HepG2 (cell line): ENCODE measurements around the gene AGPAT3. TPM values are rescaled to one million over a fixed set of nuclear protein-coding genes. Genes with fewer than 3 reads are reported as not detected.

Experiments
- BCL6 ChIP-seq: IDR thresholded peaks from 2 replicates; pipeline ENCODE4 v1.6.1; 2016; ENCODE audit warnings: missing genetic modification reagents, missing compliant biosample characterization
- BHLHE40 ChIP-seq: IDR thresholded peaks from 2 replicates; pipeline ENCODE4 v1.6.1; 2011; ENCODE audit warnings: low read length, improper control_type of control experiment
- E2F1 ChIP-seq: sonication (generic); formaldehyde crosslinking; IDR thresholded peaks from 2 replicates; pipeline ENCODE4 v1.5.0; 2020; ENCODE audit warnings: missing genetic modification reagents
- MZF1 ChIP-seq: sonication (generic); formaldehyde crosslinking; IDR thresholded peaks from 2 replicates; pipeline ENCODE4 v1.8.1; 2023; ENCODE audit warnings: mild to moderate bottlenecking, missing genetic modification reagents, borderline replicate concordance
- NR2F6 ChIP-seq, 2 experiments: IDR thresholded peaks; 2 replicates each; pipeline ENCODE4 v1.6.1; 2016; ENCODE audit warnings: antibody characterized with exemption in 1 of 2, mild to moderate bottlenecking in 1 of 2
- TCF7L2 ChIP-seq: IDR thresholded peaks from 2 replicates; pipeline ENCODE4 v1.6.1; 2011; ENCODE audit warnings: mild to moderate bottlenecking, low read depth, low read length, moderate library complexity
- TGIF2 ChIP-seq: IDR thresholded peaks from 2 replicates; pipeline ENCODE4 v1.6.1; 2016; ENCODE audit warnings: control low read depth, missing compliant biosample characterization
- THRA ChIP-seq: sonication (generic); formaldehyde crosslinking; IDR thresholded peaks from 2 replicates; pipeline ENCODE4 v1.4.0; 2020; ENCODE audit warnings: missing genetic modification reagents, borderline replicate concordance
- ZNF704 ChIP-seq: sonication (generic); formaldehyde crosslinking; IDR thresholded peaks from 2 replicates; pipeline ENCODE4 v1.8.1; 2023; ENCODE audit warnings: mild to moderate bottlenecking, inconsistent platforms, moderate library complexity, missing genetic modification reagents, borderline replicate concordance
- ZNF75D ChIP-seq: sonication (generic); formaldehyde crosslinking; IDR thresholded peaks from 2 replicates; pipeline ENCODE4 v1.8.1; 2023; ENCODE audit warnings: missing genetic modification reagents, mild to moderate bottlenecking, borderline replicate concordance
- ZSCAN12 ChIP-seq: sonication (generic); formaldehyde crosslinking; IDR thresholded peaks from 2 replicates; pipeline ENCODE4 v1.9.0; 2021; ENCODE audit warnings: mild to moderate bottlenecking, missing genetic modification reagents
- polyA plus RNA-seq, 8 experiments: library from polyadenylated mRNA; depleted of rRNA in 3 of 8; stranded (reverse) in 7 of 8; unstranded in 1 of 8; fragments of >200 nt; fragmentation: Illumina TruSeq in 4 of 8; extraction: Trizol in 4 of 8; gene quantifications; 2 replicates each; pipeline versions ENCODE4 v1.2.1 to v1.2.3, GENCODE V29; 2011 to 2016; ENCODE audit warnings: low read depth in 4 of 8, missing spikeins in 1 of 8, mixed read lengths in 1 of 8; ENCODE audit not compliant: insufficient read depth in 1 of 8
- total RNA-seq, 5 experiments: library from RNA; depleted of rRNA; stranded (reverse); fragments of >200 nt; fragmentation: Illumina TruSeq; extraction: Trizol; gene quantifications; 2 replicates each; pipeline ENCODE4 v1.2.3, GENCODE V29; 2016; ENCODE audit warnings: low read depth in 1 of 5
- TF ChIP-seq, protein P1 (sequence below): sonication (generic); formaldehyde crosslinking; IDR thresholded peaks from 2 replicates; pipeline ENCODE4 v1.5.0; 2020; ENCODE audit warnings: mild to moderate bottlenecking, missing genetic modification reagents, borderline replicate concordance
- TF ChIP-seq, protein P2 (sequence below): sonication (generic); formaldehyde crosslinking; IDR thresholded peaks from 2 replicates; pipeline ENCODE4 v1.5.1; 2020; ENCODE audit warnings: mild to moderate bottlenecking, missing genetic modification reagents, moderate library complexity

The AGPAT3 gene
- total and polyA plus RNA-seq, 2 of the 13 experiments (the other 11 are each of a cell fraction or from before 2014, with no cell fraction given), result 32.2 to 54.4 TPM

DNA sequence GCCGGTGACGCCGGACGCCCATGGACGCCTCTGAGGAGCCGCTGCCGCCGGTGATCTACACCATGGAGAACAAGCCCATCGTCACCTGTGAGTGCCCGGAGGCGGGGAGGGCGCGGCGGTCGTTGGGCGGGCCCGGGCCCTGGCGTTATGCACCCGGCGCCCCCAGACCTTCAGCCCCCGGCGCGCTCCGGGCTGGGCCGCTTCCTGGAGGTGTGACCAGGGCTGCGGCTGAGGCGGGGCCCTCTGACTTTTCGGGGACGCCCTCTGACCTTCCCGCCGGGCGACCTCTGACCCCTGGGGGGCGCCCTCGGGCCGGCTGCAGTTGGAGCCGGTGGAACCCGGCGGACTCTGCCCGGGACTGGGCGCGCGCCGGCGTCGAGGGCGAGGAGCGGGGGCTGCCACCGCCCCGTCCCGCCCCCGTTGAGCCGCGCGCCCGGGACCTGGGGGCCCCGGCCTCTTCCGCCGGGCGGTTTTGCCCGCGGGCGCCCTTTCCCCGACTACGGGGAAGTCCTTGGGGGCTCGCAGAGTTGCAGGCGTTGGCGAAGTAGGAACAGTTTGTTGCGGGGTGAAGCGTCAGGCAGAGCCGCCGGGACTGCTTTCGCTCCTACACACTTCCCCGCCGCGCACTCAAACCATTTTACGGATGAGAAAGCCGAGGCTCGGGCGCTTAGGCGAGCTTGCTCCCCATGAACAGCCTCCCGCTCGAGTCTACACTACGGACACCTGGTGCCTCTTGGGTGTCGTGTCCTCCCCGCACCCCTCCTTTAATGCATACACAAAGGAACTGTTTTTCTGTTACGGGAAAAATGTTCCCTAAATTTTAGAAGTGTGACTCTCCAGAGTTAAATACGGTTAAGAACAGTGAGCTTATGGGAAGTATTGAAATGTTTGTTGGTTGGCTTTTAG, 147.7 kb downstream of the AGPAT3 start (continued):
- TF ChIP-seq, protein P1, sequence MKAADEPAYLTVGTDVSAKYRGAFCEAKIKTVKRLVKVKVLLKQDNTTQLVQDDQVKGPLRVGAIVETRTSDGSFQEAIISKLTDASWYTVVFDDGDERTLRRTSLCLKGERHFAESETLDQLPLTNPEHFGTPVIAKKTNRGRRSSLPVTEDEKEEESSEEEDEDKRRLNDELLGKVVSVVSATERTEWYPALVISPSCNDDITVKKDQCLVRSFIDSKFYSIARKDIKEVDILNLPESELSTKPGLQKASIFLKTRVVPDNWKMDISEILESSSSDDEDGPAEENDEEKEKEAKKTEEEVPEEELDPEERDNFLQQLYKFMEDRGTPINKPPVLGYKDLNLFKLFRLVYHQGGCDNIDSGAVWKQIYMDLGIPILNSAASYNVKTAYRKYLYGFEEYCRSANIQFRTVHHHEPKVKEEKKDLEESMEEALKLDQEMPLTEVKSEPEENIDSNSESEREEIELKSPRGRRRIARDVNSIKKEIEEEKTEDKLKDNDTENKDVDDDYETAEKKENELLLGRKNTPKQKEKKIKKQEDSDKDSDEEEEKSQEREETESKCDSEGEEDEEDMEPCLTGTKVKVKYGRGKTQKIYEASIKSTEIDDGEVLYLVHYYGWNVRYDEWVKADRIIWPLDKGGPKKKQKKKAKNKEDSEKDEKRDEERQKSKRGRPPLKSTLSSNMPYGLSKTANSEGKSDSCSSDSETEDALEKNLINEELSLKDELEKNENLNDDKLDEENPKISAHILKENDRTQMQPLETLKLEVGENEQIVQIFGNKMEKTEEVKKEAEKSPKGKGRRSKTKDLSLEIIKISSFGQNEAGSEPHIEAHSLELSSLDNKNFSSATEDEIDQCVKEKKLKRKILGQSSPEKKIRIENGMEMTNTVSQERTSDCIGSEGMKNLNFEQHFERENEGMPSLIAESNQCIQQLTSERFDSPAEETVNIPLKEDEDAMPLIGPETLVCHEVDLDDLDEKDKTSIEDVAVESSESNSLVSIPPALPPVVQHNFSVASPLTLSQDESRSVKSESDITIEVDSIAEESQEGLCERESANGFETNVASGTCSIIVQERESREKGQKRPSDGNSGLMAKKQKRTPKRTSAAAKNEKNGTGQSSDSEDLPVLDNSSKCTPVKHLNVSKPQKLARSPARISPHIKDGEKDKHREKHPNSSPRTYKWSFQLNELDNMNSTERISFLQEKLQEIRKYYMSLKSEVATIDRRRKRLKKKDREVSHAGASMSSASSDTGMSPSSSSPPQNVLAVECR (CRISPR knock-in tag), result peak; percentile 58
- no peak for TF ChIP-seq ZNF704 (CRISPR knock-in tag)
- no peak for TF ChIP-seq BHLHE40
- TF ChIP-seq E2F1, result 0 out of 2 replicates have a peak, but pooled peaks have one; percentile 8
- TF ChIP-seq THRA, result peak; percentile 17; the same call in 1 of the 2 replicates
- TF ChIP-seq TGIF2, result 0 out of 2 replicates have a peak, but pooled peaks have one; percentile 34
- TF ChIP-seq, protein P2, sequence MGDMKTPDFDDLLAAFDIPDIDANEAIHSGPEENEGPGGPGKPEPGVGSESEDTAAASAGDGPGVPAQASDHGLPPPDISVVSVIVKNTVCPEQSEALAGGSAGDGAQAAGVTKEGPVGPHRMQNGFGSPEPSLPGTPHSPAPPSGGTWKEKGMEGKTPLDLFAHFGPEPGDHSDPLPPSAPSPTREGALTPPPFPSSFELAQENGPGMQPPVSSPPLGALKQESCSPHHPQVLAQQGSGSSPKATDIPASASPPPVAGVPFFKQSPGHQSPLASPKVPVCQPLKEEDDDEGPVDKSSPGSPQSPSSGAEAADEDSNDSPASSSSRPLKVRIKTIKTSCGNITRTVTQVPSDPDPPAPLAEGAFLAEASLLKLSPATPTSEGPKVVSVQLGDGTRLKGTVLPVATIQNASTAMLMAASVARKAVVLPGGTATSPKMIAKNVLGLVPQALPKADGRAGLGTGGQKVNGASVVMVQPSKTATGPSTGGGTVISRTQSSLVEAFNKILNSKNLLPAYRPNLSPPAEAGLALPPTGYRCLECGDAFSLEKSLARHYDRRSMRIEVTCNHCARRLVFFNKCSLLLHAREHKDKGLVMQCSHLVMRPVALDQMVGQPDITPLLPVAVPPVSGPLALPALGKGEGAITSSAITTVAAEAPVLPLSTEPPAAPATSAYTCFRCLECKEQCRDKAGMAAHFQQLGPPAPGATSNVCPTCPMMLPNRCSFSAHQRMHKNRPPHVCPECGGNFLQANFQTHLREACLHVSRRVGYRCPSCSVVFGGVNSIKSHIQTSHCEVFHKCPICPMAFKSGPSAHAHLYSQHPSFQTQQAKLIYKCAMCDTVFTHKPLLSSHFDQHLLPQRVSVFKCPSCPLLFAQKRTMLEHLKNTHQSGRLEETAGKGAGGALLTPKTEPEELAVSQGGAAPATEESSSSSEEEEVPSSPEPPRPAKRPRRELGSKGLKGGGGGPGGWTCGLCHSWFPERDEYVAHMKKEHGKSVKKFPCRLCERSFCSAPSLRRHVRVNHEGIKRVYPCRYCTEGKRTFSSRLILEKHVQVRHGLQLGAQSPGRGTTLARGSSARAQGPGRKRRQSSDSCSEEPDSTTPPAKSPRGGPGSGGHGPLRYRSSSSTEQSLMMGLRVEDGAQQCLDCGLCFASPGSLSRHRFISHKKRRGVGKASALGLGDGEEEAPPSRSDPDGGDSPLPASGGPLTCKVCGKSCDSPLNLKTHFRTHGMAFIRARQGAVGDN (CRISPR knock-in tag), result peak; percentile 46
- 0 out of 2 replicates have a peak, but pooled peaks have one; percentile 21 for TF ChIP-seq ZSCAN12 (CRISPR knock-in tag)
- TF ChIP-seq NR2F6 (IDR thresholded peaks at IDR 0.05), result peak; percentile 84
- peak; percentile 94 for TF ChIP-seq NR2F6 (CRISPR knock-in tag; IDR thresholded peaks at IDR 0.05)
- TF ChIP-seq BCL6 (CRISPR knock-in tag), result peak; percentile 25; the same call in 1 of the 2 replicates
- TF ChIP-seq TCF7L2, result no peak
- TF ChIP-seq MZF1 (CRISPR knock-in tag), result no peak
- TF ChIP-seq ZNF75D, result no peak
